GM21825 (cell line): ENCODE data around the gene VWA8.
"Not testable (repeated sequence)": the region's sequence is repeated elsewhere in the genome, so short reads cannot be mapped to it uniquely, and the experiment has no call there.

Source experiments
- ATAC-seq: cut with Tn5 transposase; IDR thresholded peaks from one replicate; pipeline ENCODE4 v1.9.1; 2021; ENCODE audit warnings: mild to moderate bottlenecking, moderate library complexity; ENCODE audit not compliant: unreplicated experiment

VWA8 gene

GRCh38 chr13:41751734-41752445 is 209.0 kb downstream of the VWA8 start:
- ATAC-seq = no peak

- ATAC-seq = no peak
Observed at GRCh38 chr13:41751277-41751676, 209.6 kb downstream of the VWA8 start.

- no peak for ATAC-seq
Observed at GRCh38 chr13:41746259-41746658, 214.7 kb downstream of the VWA8 start.

- not testable (repeated sequence) for ATAC-seq
Observed at GRCh38 chr13:41745496-41745895, 215.4 kb downstream of the VWA8 start.

GRCh38 chr13:41742917-41743552 is 217.9 kb downstream of the VWA8 start:
- no peak for ATAC-seq

GRCh38 chr13:41740479-41740878 is 220.4 kb downstream of the VWA8 start:
- no peak for ATAC-seq

GRCh38 chr13:41722684-41723535 is 238.0 kb downstream of the VWA8 start:
- no peak for ATAC-seq

GRCh38 chr13:41720839-41721561 is 239.9 kb downstream of the VWA8 start:
- no peak for ATAC-seq

- ATAC-seq = no peak
Observed at GRCh38 chr13:41716236-41716635, 244.7 kb downstream of the VWA8 start.

GRCh38 chr13:41713405-41713804 is 247.5 kb downstream of the VWA8 start:
- no peak for ATAC-seq

GRCh38 chr13:41710771-41711170 is 250.1 kb downstream of the VWA8 start:
- ATAC-seq = no peak

- ATAC-seq = no peak
Observed at GRCh38 chr13:41709511-41709910, 251.4 kb downstream of the VWA8 start.

GRCh38 chr13:41708713-41709112 is 252.2 kb downstream of the VWA8 start:
- no peak for ATAC-seq

GRCh38 chr13:41707194-41707821 is 253.6 kb downstream of the VWA8 start:
- ATAC-seq = no peak

- ATAC-seq = no peak
Observed at GRCh38 chr13:41706152-41706551, 254.8 kb downstream of the VWA8 start.

GRCh38 chr13:41702540-41702939 is 258.4 kb downstream of the VWA8 start:
- ATAC-seq = no peak

- ATAC-seq = no peak
Observed at GRCh38 chr13:41701676-41702075, 259.2 kb downstream of the VWA8 start.

GRCh38 chr13:41700790-41701310 is 260.1 kb downstream of the VWA8 start:
- ATAC-seq = no peak

GRCh38 chr13:41699759-41700158 is 261.1 kb downstream of the VWA8 start:
- no peak for ATAC-seq

- no peak for ATAC-seq
Observed at GRCh38 chr13:41697578-41697977, 263.3 kb downstream of the VWA8 start.
